ENCODE results near the gene SRF. TPM values are rescaled to one million over a fixed set of nuclear protein-coding genes. Genes with fewer than 3 reads are reported as not detected.

SRF gene
- total RNA-seq, 1 experiment from 2014 or later: 35.0 TPM

DNA sequence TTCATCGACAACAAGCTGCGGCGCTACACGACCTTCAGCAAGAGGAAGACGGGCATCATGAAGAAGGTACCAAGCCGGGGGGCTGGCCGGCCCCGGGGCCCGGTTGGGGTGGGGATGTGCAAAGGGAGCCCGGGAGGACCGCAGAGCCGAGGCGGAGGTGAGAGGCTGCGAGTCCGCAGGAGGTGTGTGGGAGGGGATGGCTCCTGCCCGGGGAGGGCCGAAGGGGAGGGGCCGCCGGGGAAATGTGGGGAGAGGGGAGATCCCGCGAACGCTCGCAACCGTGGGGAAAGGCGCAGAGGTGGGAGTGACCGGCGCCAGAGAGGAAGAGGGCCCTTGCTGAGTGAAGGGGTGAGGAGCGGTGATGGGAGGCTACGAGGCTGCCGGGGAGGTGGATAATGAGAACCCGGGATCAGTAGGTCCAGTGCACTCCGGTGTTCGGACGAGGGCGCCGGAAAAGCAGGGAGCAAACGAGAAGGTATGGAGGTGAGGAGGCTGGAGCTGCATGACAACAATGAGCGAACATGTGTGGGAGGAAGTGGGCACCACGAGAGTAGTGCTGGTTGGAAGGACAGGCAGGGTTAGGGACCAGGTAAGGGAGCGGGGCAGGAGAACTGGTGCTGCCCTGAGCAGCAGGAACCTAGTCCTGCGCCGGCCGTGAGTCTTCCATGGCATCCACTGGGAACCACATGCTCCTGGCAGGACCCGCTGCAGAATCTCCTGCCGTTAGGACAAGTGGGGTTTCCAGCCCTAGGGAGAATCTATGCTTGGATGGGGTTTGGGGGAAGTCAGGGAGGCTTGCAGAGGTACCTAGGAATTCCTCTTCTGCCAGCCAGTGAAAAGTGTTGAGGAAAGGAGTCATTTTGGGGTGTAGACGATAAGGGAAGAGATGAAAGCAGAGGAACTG is 1.3 kb downstream of the SRF start:
- Histone ChIP-seq H3F3A (ENCODE audit: low read length, unreplicated experiment) (no peaks in the 10 kb centered on the region), H3K9me3 (ENCODE audit: low read length) (no peaks in the 10 kb centered on the region), H3K4me2 (ENCODE audit: low read length) (peak overlapping the region; percentile 86), H3K9ac (ENCODE audit: low read length) (peak overlapping the region; percentile 84), H3K4me3 (ENCODE audit: low read length) (peak overlapping the region; percentile 94), H3K9me2 (replicated peaks; ENCODE audit: low read length) (no peaks in the 10 kb centered on the region), H3K4me1 (ENCODE audit: insufficient read depth, low read length) (peaks cover 29% of the 10 kb centered on the region), H2AFZ (ENCODE audit: low read length) (peak overlapping the region; percentile 62), H4K20me1 (ENCODE audit: low read length) (peaks cover 11% of the 10 kb centered on the region), H3K27ac (ENCODE audit: low read length) (no peak overlapping the region), H3K27me3 (ENCODE audit: low read length) (no peaks in the 10 kb centered on the region), H3K36me3 (ENCODE audit: low read depth, low read length) (peaks cover 20% of the 10 kb centered on the region), H3K79me2 (ENCODE audit: low read length) (peaks cover 38% of the 10 kb centered on the region)
- intact Hi-C loops (cut with micrococcal nuclease): no loop called here
- peak; percentile 2; the same call in 1 of the 2 replicates for ATAC-seq
- TF ChIP-seq EZH2 (IDR thresholded peaks at IDR 0.05; ENCODE audit: low read length, unreplicated experiment): no peak
- no peak for TF ChIP-seq EZH2phosphoT487 (IDR thresholded peaks at IDR 0.05; ENCODE audit: borderline replicate concordance, low read length)
- TF ChIP-seq, protein P1, sequence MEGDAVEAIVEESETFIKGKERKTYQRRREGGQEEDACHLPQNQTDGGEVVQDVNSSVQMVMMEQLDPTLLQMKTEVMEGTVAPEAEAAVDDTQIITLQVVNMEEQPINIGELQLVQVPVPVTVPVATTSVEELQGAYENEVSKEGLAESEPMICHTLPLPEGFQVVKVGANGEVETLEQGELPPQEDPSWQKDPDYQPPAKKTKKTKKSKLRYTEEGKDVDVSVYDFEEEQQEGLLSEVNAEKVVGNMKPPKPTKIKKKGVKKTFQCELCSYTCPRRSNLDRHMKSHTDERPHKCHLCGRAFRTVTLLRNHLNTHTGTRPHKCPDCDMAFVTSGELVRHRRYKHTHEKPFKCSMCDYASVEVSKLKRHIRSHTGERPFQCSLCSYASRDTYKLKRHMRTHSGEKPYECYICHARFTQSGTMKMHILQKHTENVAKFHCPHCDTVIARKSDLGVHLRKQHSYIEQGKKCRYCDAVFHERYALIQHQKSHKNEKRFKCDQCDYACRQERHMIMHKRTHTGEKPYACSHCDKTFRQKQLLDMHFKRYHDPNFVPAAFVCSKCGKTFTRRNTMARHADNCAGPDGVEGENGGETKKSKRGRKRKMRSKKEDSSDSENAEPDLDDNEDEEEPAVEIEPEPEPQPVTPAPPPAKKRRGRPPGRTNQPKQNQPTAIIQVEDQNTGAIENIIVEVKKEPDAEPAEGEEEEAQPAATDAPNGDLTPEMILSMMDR (conservative IDR thresholded peaks at IDR 0.05; ENCODE audit: low read depth, low read length): no peak
- peak; percentile 36 for DNase-seq
- ChIA-PET CTCF (no interaction called here), POLR2A (ENCODE audit: unreplicated experiment) (no interaction called here)
- no TSS peak for BruUV-seq (replicated peaks)

DNA sequence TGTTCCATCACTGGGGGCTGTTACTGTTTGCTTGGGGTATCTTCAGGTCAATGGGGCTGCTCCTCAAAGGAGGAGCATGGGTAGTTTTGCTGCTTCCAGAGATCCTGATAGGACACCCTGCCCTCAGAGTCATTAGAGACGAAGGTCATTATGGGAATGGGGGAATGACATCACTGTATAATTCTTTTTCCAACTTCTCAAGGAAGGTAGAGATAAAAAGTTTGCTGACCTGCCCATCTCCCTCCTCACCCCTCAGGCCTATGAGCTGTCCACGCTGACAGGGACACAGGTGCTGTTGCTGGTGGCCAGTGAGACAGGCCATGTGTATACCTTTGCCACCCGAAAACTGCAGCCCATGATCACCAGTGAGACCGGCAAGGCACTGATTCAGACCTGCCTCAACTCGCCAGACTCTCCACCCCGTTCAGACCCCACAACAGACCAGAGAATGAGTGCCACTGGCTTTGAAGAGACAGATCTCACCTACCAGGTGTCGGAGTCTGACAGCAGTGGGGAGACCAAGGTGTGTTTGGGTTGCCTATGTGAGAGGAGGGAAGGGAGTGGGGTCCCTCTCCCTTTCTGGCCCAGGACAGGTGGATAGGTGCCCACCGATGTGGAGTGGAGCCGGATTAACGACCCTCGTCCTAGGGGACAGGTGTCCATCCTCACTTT is 2.7 kb downstream of the SRF start:
- no peak overlapping the region; the same call in 1 of the 2 replicates for H2AFZ ChIP-seq (ENCODE audit: low read length)
- no TSS peak for BruUV-seq (replicated peaks)

More for the DNA sequence above, 2.7 kb downstream of the SRF start:
- Histone ChIP-seq H3K4me3 (ENCODE audit: low read length) (peak overlapping the region; percentile 94), H3F3A (ENCODE audit: low read length, unreplicated experiment) (no peaks in the 10 kb centered on the region), H3K4me2 (ENCODE audit: low read length) (peak overlapping the region; percentile 86), H3K27me3 (ENCODE audit: low read length) (no peaks in the 10 kb centered on the region), H3K27ac (ENCODE audit: low read length) (peak overlapping the region; percentile 8; the same call in 1 of the 2 replicates), H4K20me1 (ENCODE audit: low read length) (peaks cover 11% of the 10 kb centered on the region), H3K9me3 (ENCODE audit: low read length) (no peaks in the 10 kb centered on the region), H3K9me2 (replicated peaks; ENCODE audit: low read length) (no peaks in the 10 kb centered on the region), H3K36me3 (ENCODE audit: low read depth, low read length) (peaks cover 29% of the 10 kb centered on the region), H3K9ac (ENCODE audit: low read length) (no peak overlapping the region), H3K4me1 (ENCODE audit: insufficient read depth, low read length) (peaks cover 29% of the 10 kb centered on the region), H3K79me2 (ENCODE audit: low read length) (peaks cover 38% of the 10 kb centered on the region)
- TF ChIP-seq EZH2 (IDR thresholded peaks at IDR 0.05; ENCODE audit: low read length, unreplicated experiment) (no peak), EZH2phosphoT487 (IDR thresholded peaks at IDR 0.05; ENCODE audit: borderline replicate concordance, low read length) (no peak)
- TF ChIP-seq, protein P1 (conservative IDR thresholded peaks at IDR 0.05; ENCODE audit: low read depth, low read length): no peak
- POLR2A ChIA-PET (ENCODE audit: unreplicated experiment): interaction anchor here (0.6 kb wide), 1 partner anchor 418 kb away, joined by 9 read pairs; no protein-coding TSS in a partner anchor
- DNase-seq (no peak), ATAC-seq (no peak)
- intact Hi-C loops (cut with micrococcal nuclease): no loop called here
- CTCF ChIA-PET: interaction anchor here (1.0 kb wide), 1 partner anchor 30 kb away, joined by 5 read pairs; no protein-coding TSS in a partner anchor

Data from PC-3 (cell line).